Retinal pigment epithelial cell (primary cell): ENCODE data around the gene ABR.
"Not testable (repeated sequence)": the region's sequence is repeated elsewhere in the genome, so short reads cannot be mapped to it uniquely, and the experiment has no call there.

Source experiments
- DNase-seq: peaks from one replicate; pipeline ENCODE4 v3.0.0-alpha.2; 2010; ENCODE audit warnings: low read depth
- H3K4me3 ChIP-seq: 2 replicates; pipeline ENCODE4 v1.5.1; 2011; ENCODE audit warnings: mild to moderate bottlenecking, low read length, control low read depth, moderate library complexity
- CTCF ChIP-seq: conservative IDR thresholded peaks from 2 replicates; pipeline ENCODE4 v1.5.1; 2011; ENCODE audit warnings: low read depth, low read length, control low read depth, inconsistent platforms

Gene ABR

GRCh38 chr17:1122533-1123392 is 57.0 kb downstream of the ABR start:
- no peak overlapping the region for H3K4me3 ChIP-seq
- DNase-seq = no peak
- peak; percentile 83 for TF ChIP-seq CTCF

GRCh38 chr17:1121442-1121817 is 58.4 kb downstream of the ABR start:
- not testable (repeated sequence) for DNase-seq, H3K4me3 ChIP-seq

GRCh38 chr17:1120596-1121441 is 59.0 kb downstream of the ABR start:
- no peak for DNase-seq
- H3K4me3 ChIP-seq = no peak overlapping the region
- TF ChIP-seq CTCF = no peak

GRCh38 chr17:1119924-1120323 is 59.9 kb downstream of the ABR start:
- no peak for DNase-seq
- no peak overlapping the region for H3K4me3 ChIP-seq
- TF ChIP-seq CTCF = no peak

GRCh38 chr17:1116602-1117001 is 63.2 kb downstream of the ABR start:
- no peak for TF ChIP-seq CTCF
- no peak overlapping the region for H3K4me3 ChIP-seq
- no peak for DNase-seq

- H3K4me3 ChIP-seq = no peak overlapping the region
- TF ChIP-seq CTCF = no peak
- no peak for DNase-seq
These were observed 66.9 kb downstream of the ABR start for GRCh38 chr17:1112875-1113274.

GRCh38 chr17:1111599-1112443 is 68.0 kb downstream of the ABR start:
- H3K4me3 ChIP-seq = no peak overlapping the region
- no peak for DNase-seq
- TF ChIP-seq CTCF = no peak
